ENCODE measurements around the gene ZNHIT2. TPM values are rescaled to one million over a fixed set of nuclear protein-coding genes. Genes with fewer than 3 reads are reported as not detected.
A peak's percentile ranks its signal among the peaks of the same experiment; 100 is the strongest.

ZNHIT2 gene
- total RNA-seq, 1 experiment from 2014 or later = 48.2 TPM

GRCh38 chr11:65124480-65125196 lies 7.1 kb upstream of the ZNHIT2 start:
- CTCF ChIA-PET = no interaction called here
- no peak for TF ChIP-seq EZH2phosphoT487 (IDR thresholded peaks at IDR 0.05; ENCODE audit: borderline replicate concordance, low read length)
- TF ChIP-seq EZH2 (IDR thresholded peaks at IDR 0.05; ENCODE audit: low read length, unreplicated experiment) = no peak
- TF ChIP-seq CTCF (conservative IDR thresholded peaks at IDR 0.05; ENCODE audit: low read depth, low read length) = no peak
- peaks cover 46% of the 10 kb centered on the region for H3K36me3 ChIP-seq (ENCODE audit: low read depth, low read length)
- no peak overlapping the region for H2AFZ ChIP-seq (ENCODE audit: low read length)
- POLR2A ChIA-PET (ENCODE audit: unreplicated experiment) = no interaction called here
- H3K4me2 ChIP-seq (ENCODE audit: low read length) = no peak overlapping the region
- H3K4me1 ChIP-seq (ENCODE audit: insufficient read depth, low read length) = peaks cover 21% of the 10 kb centered on the region
- ATAC-seq (no peak), DNase-seq (no peak)
- no peak overlapping the region for H3K27ac ChIP-seq (ENCODE audit: low read length)
- H3K4me3 ChIP-seq (ENCODE audit: low read length) = no peak overlapping the region
- no peaks in the 10 kb centered on the region for H3K9me2 ChIP-seq (replicated peaks; ENCODE audit: low read length)
- H3K79me2 ChIP-seq (ENCODE audit: low read length) = peaks cover 55% of the 10 kb centered on the region
- intact Hi-C loops (cut with micrococcal nuclease) = no loop called here
- 0 out of 2 replicates have a peak, but pooled peaks cover 3% of the 10 kb centered on the region for H4K20me1 ChIP-seq (ENCODE audit: low read length)
- no peaks in the 10 kb centered on the region for H3K9me3 ChIP-seq (ENCODE audit: low read length)
- H3F3A ChIP-seq (ENCODE audit: low read length, unreplicated experiment) = peaks cover 9% of the 10 kb centered on the region
- H3K27me3 ChIP-seq (ENCODE audit: low read length) = no peaks in the 10 kb centered on the region
- BruUV-seq (replicated peaks) = TSS peak; percentile 4
- no peak overlapping the region for H3K9ac ChIP-seq (ENCODE audit: low read length)

- H3K9me3 ChIP-seq (ENCODE audit: low read length) = no peaks in the 10 kb centered on the region
- peak within 1 kb of the TSS; percentile 53 for H3K27ac ChIP-seq (ENCODE audit: low read length)
- H4K20me1 ChIP-seq (ENCODE audit: low read length) = 0 out of 2 replicates have a peak, but pooled peaks cover 3% of the 10 kb centered on the region
- DNase-seq = peak; percentile 99
- peak within 1 kb of the TSS; percentile 92 for H3K4me3 ChIP-seq (ENCODE audit: low read length)
- peak; percentile 78 for ATAC-seq
- no peak for TF ChIP-seq CTCF (conservative IDR thresholded peaks at IDR 0.05; ENCODE audit: low read depth, low read length)
- TF ChIP-seq EZH2 (IDR thresholded peaks at IDR 0.05; ENCODE audit: low read length, unreplicated experiment) = no peak
- no peak for TF ChIP-seq EZH2phosphoT487 (IDR thresholded peaks at IDR 0.05; ENCODE audit: borderline replicate concordance, low read length)
- peaks cover 21% of the 10 kb centered on the region for H3K4me1 ChIP-seq (ENCODE audit: insufficient read depth, low read length)
- H3K4me2 ChIP-seq (ENCODE audit: low read length) = peak within 1 kb of the TSS; percentile 89
- intact Hi-C loops (cut with micrococcal nuclease) = loop anchor here (1.0 kb wide), 1 partner anchor 13 kb away; no protein-coding TSS in a partner anchor
- H3K9me2 ChIP-seq (replicated peaks; ENCODE audit: low read length) = no peaks in the 10 kb centered on the region
- BruUV-seq (replicated peaks) = TSS peak; percentile 69
- POLR2A ChIA-PET (ENCODE audit: unreplicated experiment) = interaction anchor here (0.5 to 1.6 kb wide), 12 partner anchors 11 to 388 kb away, joined by 3 to 24 read pairs (median 4); partner anchors contain the start of genes POLA2 and TM7SF2
- peaks cover 20% of the 10 kb centered on the region for H3F3A ChIP-seq (ENCODE audit: low read length, unreplicated experiment)
- peak within 1 kb of the TSS; percentile 60 for H2AFZ ChIP-seq (ENCODE audit: low read length)
- H3K36me3 ChIP-seq (ENCODE audit: low read depth, low read length) = peaks cover 37% of the 10 kb centered on the region
- no peaks in the 10 kb centered on the region for H3K27me3 ChIP-seq (ENCODE audit: low read length)
- H3K79me2 ChIP-seq (ENCODE audit: low read length) = peaks cover 59% of the 10 kb centered on the region
- CTCF ChIA-PET = interaction anchor here (0.6 to 0.9 kb wide), 2 partner anchors 10 to 12 kb away, joined by 3 to 5 read pairs; partner anchors contain the start of gene TM7SF2
- peak within 1 kb of the TSS; percentile 96 for H3K9ac ChIP-seq (ENCODE audit: low read length)
Measured at GRCh38 chr11:65121865-65122696, 4.6 kb upstream of the ZNHIT2 start, which contains the start of the genes FAU and MRPL49. TSS of gene FAU (minus strand) at chr11:65122134. CDS start at chr11:65121813, 321 bp downstream. TSS of gene MRPL49 (plus strand) at chr11:65122321. CDS start at chr11:65122347, 26 bp downstream.
